Fibroblast of the conjunctiva (primary cell): ENCODE measurements around the gene OGFR.
"Not testable (repeated sequence)": the region's sequence is repeated elsewhere in the genome, so short reads cannot be mapped to it uniquely, and the experiment has no call there.

Source experiments
- DNase-seq: peaks from one replicate; pipeline ENCODE4 v3.0.0-alpha.2; 2010; ENCODE audit warnings: low read depth

The OGFR gene

DNA sequence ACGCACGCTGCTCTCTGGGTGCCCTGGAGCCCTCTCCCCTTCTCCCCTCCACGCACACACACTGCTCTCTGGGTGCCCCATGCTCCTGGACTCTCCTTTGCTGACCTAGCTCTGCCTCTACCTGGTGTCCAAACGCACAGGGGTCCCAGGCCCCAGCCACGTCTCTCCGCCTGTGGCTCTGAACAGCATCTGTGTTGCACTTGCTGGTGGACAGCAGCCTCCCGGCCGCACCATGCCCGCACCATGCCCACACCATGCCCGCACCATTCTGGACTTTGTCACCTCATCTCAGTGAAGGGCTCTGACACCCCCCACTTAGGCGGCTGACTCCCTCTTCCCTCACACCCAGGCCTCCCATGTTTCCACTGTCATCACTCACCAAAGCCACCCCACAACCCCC, 35.2 kb downstream of the OGFR start:
- no peak for DNase-seq

DNA sequence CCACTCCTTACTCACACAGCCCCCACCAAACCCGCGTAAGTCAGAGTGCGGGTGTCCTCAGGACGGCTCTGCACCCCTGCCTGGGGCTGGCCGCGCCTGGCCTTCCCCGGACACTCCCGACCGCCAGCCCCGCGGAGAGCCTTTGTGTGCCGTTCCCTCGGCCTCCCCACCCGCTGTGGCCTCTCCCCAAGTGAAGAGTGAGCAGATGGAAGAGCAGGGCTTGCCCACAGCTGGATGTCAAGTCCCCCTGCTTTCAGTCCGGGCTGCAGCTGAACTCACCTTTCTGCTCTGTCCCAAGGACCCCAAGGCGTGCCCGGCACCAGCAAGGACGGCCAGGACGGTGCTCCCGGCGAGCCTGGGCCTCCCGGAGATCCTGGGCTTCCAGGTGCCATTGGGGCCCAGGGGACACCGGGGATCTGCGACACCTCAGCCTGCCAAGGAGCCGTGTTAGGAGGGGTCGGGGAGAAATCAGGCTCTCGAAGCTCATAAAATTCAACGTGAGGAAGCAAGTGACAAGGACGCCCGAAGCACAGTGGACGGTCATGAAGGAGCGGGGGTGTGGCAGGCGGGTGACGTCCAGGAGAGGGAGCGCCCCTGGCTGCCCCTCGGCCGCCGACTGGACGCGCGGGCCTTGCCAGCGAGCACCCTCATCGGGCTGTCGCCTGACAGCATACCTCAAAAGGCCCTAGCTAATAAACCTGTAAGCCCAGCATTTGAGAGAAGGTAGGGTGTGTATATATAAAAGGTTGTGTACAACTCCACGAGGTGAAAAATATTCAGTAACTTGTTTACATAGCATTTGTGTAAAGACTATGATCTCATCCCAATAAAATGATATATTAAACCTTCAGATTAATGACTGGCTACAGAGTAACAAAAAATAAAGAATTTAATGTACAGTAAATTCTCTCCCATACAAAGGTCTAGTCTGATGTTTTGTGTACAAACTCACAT, 35.9 kb downstream of the OGFR start:
- no peak for DNase-seq

DNA sequence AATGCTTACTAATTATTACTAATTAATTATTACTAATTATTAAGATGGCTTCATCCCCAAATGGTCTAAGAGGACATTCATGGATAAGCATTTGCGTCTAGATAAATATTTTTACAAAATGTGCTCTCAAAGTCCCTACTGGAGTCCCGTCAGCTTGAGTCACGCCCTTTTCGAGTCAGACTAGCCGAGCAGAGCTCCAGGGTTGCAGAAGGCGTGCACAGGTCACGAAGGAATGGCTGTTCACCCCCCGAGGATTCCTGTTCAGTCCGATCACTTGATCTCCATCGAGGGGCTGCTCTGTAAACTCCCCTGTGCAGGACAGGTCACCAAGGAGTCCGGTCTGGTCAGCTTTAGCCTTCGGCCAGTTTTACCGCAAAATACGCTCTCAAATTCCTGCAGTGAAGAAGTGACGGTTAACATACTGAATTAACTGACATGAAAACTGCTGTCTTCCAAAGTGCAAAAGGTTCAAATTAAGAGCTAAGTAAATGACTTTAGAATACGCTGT, 37.1 kb downstream of the OGFR start:
- no peak for DNase-seq

DNA sequence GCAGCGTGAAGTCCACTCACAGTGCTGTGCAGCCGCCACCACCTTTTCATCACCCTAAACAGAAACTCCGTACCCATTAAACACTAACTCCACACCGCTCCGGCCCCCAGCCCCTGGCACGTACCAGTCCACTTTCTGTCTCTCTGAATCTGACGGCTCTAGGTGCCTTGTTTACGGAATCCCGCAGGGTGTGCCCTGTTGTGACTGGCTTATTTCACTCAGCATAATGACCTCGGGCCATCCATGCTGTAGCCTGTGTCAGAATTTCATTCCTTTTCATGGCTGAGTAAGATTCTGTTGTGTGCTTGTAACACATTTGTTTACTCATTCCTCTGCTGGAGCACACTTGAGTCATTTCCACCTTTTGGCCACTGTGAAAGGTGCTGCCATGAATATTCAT, 39.0 kb downstream of the OGFR start:
- no peak for DNase-seq

DNA sequence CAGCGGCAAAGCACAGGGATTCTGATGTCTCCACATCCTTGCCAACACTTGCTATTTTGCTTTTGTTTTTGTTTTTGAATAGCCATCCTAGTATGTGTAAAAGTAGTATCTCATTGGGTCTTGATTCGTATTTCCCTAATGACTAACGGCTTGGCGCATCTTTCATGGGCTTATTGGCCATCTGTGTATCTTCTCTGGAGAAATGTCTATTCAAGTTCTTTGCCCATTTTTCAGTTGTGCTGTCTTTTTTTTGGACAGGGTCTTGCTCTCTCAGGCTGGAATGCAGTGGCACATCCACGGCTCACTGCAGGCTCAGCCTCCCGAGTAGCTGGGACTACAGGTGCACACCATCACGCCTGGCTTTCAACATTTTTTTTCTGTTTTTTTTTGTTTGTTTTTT, 39.5 kb downstream of the OGFR start:
- no peak for DNase-seq

DNA sequence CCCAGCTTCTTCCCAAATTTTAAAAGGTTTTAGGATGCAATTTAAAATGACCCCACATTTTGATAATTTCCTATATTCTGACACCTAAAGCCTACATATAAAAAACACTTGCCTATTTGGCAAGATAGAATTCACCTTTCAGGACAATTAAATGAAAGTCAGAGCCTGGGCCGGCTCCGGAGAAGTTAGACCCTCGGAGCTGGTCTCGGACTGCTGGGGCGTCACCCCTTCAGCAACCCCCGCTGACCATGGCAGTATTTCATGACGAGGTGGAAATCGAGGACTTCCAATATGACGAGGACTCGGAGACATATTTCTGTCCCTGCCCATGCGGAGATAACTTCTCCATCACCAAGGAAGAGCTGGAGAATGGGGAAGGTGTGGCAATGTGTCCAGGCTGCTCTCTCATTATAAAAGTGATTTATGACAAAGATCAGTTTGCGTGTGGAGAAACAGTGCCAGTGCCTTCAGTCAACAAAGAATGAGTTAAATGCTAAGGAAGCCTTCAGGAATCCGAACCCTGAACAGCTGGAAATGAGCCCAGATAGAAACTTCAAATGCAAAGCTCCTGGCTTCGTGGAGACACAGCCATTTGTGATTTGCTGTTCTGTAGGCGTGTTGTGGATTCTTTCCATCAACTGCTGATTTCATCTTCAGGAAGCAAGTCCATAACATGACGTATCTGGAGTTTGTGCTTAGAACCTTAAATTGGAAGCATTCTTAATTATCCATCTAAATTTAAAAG, 41.0 kb downstream of the OGFR start:
- DNase-seq: no peak

DNA sequence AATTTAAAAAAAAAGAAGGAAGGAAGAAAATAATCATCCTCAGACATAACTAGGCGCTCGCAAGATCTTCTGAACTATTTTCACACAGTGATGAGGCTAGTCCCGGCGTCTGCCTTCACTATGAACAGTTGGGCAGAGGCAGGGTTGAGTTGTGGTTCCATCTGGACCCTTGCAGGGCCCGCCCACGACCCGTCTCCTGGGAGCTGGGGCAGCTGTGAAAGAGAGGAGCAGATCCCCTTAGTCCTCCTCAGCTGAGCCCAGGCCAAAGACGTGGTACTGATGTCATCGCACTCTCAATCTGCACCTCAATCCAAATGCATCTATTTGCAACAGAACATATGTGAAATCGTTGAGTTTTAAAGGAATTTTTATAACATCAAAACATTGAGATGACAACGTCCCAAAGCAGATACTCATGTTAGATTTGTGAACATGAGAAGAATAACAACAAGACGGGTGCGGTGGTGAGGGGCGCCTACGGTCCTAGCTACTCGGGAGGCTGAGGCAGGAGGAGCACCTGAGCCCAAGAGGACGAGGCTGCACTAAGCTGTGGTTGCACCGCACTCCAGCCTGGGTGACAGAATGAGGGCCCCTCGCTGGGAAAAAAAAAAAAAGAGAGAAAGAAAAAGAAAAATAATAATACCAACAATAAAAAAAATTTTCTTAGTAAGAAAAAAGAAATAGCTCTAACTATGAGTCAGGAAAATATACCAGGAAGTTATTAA, 41.7 kb downstream of the OGFR start:
- no peak for DNase-seq

DNA sequence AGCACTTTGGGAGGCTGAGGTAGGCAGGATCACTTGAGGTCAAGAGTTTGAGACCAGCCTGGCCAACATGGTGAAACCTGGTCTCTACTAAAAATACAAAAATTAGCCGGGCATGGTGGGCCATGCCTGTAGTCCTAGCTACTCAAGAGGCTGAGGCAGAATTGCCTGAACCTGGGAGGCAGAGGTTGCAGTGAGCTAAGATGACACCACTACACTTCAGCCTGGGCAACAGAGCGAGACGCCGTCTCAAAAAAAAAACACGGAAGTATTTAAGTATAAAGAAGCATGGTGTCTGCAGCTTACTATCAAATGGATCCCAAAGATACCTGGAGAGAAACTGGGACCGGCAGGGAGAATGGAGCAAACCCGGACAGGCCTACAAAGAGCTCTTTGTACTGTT, 44.3 kb downstream of the OGFR start:
- DNase-seq: not testable (repeated sequence)

DNA sequence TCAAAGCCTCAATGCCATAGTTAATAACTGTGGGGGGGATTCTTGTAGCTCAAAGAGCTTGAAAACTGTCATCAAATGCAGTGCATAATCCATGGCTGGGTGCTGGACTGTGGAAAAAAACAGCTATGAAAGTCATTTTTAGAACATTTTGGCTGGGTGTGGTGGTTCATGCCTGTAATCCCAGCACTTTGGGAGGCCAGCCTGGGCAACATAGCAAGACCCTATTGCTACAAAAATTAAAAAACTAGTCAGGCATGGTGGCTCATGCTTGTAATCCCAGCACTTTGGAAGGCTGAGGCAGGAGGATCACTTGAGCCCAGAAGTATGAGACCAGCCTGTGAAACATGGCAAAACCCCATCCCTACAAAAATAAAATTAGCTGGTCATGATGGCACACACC, 44.8 kb downstream of the OGFR start:
- DNase-seq: no peak

DNA sequence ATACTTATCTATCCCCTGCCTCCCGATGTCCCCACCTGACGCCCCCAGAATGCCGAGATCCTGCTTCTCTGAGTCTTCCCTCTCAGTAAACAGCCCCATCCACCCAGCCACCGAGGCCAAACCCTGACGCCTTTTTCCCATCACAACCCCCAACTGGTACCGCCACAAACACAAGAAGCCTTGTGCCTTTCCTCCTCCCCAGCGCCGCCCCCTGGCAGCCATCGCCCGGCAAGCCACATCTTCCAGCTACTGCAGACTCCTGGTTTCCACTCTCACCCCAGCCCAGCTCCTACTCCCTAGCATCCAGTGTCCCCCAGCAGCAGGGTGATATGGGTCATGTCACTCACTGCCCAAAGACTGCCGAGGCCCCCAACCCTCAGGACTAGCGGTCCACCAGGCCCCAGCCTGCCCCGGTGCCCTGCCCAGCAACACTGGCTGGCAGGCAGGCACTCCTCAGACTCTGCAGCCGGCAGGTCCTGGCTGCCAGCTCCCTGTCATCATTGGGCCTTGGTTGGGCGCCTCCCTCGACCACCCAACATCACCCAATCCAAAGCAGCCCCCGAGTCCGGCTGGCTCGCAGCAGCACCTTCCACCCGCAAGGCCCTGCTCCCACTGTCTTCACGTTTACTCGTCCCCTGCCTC, 45.8 kb downstream of the OGFR start:
- no peak for DNase-seq

DNA sequence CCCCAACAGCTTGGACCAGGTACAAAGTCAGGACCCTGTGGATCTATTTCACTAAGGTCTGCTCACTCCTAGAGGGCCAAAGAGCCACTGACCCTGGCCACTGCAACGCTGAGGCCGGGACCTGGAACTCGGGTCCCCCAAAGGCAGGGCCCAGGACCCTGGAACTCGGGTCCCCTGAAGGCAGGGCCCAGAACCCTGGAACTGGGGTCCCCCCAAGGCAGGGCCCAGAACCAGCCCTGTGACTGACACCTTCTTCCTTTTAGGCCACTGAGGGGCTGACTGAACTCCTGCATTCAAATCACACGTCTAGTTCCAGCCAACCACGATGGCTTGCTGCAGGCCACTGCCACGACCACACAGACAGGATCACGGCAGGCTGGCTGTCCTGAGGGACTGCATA, 47.6 kb downstream of the OGFR start:
- DNase-seq: no peak

DNA sequence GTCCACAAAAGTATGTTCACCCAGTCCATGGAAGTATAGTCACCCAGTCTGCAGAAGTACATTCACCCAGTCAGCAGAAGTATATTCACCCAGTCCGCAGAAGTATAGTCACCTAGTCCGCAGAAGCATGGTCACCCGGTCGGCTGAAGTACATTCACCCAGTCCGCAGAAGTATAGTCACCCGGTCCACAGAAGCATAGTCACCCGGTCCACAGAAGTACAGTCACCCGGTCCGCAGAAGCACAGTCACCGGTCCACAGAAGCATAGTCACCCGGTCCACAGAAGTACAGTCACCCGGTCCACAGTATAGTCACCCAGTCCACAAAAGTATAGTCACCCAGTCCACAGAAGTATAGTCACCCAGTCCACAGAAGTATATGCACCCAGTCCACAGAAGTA, 48.2 kb downstream of the OGFR start:
- no peak for DNase-seq

DNA sequence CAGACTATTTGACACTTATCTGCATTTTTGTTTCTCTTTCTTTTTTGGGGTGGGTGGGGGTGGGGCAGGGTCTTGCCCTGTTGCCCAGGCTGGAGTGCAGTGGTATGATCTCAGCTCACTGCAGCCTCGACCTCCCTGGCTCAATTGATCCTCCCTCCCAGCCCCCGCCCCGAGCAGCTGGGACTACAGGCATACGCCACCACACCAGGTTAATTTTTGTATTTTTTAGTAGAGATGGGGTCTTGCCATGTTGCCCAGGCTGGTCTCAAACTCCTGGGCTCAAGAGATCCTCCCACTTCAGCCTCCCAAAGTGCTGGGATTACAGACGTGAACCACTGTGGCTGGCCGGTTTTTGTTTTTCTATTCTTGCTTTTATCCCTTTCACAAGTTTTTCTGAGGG, 48.7 kb downstream of the OGFR start:
- not testable (repeated sequence) for DNase-seq

DNA sequence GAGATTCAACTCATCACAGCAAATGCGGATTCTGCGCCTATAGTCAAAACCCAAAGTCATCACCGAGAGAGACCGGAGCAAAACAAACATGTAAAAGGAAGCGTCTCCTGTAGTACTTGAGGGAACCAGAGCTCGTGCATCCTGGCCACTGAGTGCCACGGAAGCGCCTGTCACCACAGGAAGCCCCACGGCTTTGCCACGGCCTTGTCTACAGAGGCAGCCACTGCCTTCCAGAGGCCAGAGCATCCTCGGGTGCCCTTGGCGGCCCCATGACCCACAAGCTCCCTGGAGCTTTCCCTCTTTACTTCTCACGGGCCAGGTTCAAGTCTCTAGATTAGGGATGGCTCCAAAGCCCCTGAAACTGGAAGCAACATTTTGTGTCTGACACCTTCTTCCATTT, 49.5 kb downstream of the OGFR start:
- DNase-seq: no peak

DNA sequence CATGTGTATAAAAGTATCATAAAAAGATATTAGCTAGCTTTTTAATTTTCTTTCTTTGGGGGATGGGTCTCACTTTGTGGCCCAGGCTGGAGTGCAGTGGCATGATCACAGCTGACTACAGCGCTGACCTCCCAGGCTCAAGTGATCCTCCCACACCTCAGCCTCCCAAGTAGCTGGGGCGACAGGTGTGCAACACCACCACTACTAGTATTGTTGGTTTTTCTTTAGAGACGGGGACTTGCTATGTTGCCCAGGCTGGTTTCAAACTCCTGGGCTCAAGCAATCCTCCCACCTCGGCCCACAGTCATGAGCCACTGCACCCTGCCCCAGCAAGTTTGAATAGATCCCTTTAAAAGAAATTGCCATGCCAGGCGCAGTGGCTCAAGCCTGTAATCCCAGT, 50.5 kb downstream of the OGFR start:
- DNase-seq: no peak

DNA sequence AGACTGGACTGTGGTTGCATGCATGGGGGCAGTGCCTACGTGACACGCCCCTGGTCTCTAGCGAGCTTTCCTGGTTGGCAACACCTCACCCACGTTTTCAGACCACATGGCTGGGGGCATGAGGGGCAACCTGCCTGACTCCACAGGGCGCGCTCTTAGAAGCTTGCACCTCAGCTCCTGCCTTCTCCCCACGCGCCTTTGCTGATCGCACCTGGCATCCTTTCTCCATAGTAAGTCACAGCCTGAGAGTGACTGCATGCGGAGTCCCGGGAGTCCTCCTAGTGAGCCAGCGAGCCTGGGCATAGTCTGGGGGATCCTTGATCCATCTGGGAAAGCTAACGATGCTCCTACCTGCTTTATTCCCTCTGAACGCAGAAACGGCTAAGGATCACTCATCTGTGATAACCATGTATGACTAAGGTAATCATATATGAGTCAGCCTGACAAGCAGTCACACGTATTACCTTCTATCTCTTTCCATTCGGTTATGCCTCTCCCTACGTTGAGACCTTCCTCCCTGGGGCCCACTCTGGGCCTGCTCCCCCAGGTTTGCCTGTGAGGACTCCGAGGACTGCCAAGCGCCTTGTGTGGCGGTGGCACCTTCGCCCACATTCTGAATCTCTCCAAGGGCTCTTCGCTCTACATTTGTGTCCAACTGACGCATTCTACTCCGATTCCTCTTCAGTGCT, 52.4 kb downstream of the OGFR start:
- DNase-seq: no peak

DNA sequence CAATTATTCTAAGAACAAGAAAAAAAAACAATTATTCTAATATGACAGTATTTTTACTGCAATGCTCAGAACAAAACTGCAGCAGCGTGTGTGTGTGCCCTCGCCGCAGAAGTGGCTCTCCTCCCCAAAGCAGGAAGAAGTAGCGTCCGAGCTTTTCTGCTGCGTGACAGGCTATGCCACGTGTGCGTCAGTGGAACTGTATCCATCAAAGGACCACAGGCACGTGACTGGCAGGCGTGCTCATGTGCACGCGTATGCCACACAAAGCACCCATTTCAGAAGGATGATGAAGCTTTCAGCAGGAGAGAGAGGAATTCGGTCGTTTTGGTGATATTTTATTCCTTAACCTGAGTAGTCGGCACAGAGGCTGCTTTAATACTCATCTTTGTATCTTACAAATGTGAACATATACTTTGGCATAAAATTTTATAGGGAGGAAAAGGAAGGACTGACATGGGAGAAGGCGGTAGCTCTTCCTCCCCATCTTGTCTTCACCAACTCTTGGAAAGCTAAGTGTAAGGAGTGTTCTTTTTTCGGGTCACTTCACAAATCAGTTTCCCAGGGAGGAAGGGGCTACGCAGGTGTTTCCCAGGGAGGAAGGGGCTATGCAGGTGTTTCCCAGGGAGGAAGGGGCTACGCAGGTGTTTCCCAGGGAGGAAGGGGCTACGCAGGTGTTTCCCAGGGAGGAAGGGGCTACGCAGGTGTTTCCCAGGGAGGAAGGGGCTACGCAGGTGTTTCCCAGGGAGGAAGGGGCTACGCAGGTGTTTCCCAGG, 53.6 kb downstream of the OGFR start:
- no peak for DNase-seq

DNA sequence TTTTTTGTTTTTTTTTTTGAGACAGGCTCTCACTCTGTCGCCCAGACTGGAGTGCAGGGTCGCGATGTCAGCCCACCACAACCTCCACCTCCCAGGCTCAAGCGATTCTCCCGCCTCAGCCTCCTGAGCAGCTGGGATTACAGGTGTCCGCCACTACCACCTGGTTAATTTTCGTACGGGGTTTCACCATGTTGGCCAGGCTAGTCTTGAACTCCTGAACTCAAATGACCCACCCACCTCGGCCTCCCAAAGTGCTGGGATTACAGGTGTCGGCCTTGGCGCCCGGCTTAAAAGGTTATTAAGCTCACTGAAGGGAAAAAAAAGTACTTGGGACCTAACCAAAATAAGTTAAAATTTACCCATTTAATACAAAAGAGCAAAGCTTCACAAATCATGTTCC, 55.1 kb downstream of the OGFR start:
- DNase-seq: no peak

DNA sequence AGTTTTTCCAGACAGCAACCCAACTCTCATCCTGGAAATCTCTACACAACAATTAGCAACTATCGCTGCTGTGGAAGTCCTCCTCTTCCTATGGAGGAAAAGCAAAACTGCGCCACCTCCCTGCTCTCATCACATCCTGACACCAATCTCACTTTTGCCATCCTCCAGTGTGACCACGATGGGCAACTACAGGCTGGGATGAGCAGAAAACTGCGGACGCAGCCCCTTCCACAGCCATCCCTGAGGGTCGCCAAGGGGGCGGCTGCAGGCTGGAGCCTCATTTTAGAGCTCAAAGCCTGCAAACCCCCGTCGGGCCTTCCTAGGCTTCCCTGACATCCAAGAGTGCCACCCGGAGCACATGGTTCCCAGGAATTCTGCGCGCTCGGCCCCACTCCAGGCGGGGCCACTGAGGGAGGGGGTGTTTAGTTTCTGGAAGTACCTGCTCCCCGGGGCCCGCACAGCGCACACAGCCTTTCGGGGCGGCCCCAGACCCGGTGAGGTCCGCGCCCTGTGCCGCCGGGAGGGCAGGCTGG, 55.8 kb downstream of the OGFR start:
- DNase-seq: no peak

DNA sequence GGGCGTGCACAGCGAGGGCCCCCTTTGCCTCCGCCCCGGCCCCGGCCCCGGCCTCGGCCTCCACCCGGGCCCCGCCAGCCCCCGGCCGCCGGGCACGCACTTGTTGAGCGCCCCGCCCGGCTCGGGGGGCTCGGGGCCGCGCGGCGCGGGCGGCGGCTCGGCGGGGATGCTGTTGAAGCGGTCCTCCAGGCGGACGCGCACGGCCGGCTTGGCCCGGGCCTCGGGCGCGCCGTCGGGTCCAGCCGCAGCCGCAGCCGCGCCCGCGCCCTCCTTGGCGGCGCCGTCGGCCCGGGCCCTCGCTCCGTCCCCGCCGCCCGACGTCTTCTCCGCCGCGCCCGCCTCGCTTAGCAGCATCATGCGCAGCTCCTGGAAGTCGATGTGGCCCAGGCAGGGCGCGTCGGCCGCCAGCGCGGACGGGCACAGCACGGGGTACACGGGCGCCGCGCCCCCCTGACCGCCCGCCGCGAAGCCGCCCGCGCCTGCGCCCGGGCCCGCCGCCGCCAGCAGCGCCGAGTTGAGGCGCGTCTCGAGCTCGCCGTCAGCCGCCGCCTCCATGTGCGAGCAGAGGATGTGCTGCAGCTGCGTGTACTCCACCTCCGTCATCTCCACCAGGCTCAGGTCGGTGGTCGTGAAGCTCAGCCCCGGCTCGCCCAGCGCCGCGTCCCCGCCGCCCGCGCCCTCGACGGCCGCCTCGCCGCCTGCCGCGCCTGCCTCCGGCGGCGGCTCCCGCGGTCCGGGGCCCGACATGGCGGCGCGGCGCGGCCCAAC, 56.5 kb downstream of the OGFR start:
- no peak for DNase-seq
